Lower leg skin (tissue), 3 donors: Measurements from ENCODE around the gene CDCA7.

Source experiments
- POLR2A ChIP-seq, 2 donors: fragments of 450-650 bp; IDR thresholded peaks; one replicate each; pipeline ENCODE4 v1.6.1; 2016 to 2017; ENCODE audit warnings: antibody characterized with exemption in 2 of 2, mild to moderate bottlenecking in 1 of 2, moderate library complexity in 1 of 2
- TF ChIP-seq, protein P1 (sequence below), 3 donors: fragments of 450-650 bp; IDR thresholded peaks; one replicate each; pipeline ENCODE4 v1.5.1; 2016; ENCODE audit warnings: antibody characterized with exemption in 3 of 3, mild to moderate bottlenecking in 3 of 3, moderate library complexity in 2 of 3

- TF ChIP-seq, protein P1, sequence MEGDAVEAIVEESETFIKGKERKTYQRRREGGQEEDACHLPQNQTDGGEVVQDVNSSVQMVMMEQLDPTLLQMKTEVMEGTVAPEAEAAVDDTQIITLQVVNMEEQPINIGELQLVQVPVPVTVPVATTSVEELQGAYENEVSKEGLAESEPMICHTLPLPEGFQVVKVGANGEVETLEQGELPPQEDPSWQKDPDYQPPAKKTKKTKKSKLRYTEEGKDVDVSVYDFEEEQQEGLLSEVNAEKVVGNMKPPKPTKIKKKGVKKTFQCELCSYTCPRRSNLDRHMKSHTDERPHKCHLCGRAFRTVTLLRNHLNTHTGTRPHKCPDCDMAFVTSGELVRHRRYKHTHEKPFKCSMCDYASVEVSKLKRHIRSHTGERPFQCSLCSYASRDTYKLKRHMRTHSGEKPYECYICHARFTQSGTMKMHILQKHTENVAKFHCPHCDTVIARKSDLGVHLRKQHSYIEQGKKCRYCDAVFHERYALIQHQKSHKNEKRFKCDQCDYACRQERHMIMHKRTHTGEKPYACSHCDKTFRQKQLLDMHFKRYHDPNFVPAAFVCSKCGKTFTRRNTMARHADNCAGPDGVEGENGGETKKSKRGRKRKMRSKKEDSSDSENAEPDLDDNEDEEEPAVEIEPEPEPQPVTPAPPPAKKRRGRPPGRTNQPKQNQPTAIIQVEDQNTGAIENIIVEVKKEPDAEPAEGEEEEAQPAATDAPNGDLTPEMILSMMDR (IDR thresholded peaks at IDR 0.05), result no peak
- TF ChIP-seq POLR2A (IDR thresholded peaks at IDR 0.05), result no peak
Measured at GRCh38 chr2:173353556-173353955, 1.1 kb upstream of the CDCA7 start.
